H9 (cell line): ENCODE results near the gene TBC1D7. TPM values are rescaled to one million over a fixed set of nuclear protein-coding genes. Genes with fewer than 3 reads are reported as not detected.

ENCODE experiments used
- DNase-seq: peaks from one replicate; pipeline ENCODE4 v3.0.0-alpha.2; 2017
- H2AFZ ChIP-seq: one replicate; pipeline ENCODE4 v1.6.1; 2013; ENCODE audit warnings: mild to moderate bottlenecking, low read length, control low read depth, moderate library complexity
- H2AK5ac ChIP-seq: 2 replicates; pipeline ENCODE4 v1.6.1; 2013; ENCODE audit warnings: low read length, control low read depth, mixed read lengths; ENCODE audit not compliant: insufficient read length
- H2BK120ac ChIP-seq: one replicate; pipeline ENCODE4 v1.6.1; 2013; ENCODE audit warnings: low read depth, mild to moderate bottlenecking, low read length, control low read depth, inconsistent platforms; ENCODE audit not compliant: poor library complexity, severe bottlenecking
- H2BK12ac ChIP-seq: 2 replicates; pipeline ENCODE4 v1.6.1; 2013; ENCODE audit warnings: low read length, control low read depth, mixed read lengths, low read depth; ENCODE audit not compliant: insufficient read length
- H2BK15ac ChIP-seq: 2 replicates; pipeline ENCODE4 v1.6.1; 2013; ENCODE audit warnings: low read depth, low read length, control low read depth
- H2BK20ac ChIP-seq: one replicate; pipeline ENCODE4 v1.6.1; 2013; ENCODE audit warnings: low read depth, mild to moderate bottlenecking, low read length, control low read depth, inconsistent platforms; ENCODE audit not compliant: poor library complexity, severe bottlenecking
- H2BK5ac ChIP-seq: 2 replicates; pipeline ENCODE4 v1.6.1; 2013; ENCODE audit warnings: low read length, control low read depth, mixed read lengths; ENCODE audit not compliant: insufficient read length
- H3K14ac ChIP-seq: 2 replicates; pipeline ENCODE4 v1.6.1; 2013; ENCODE audit warnings: low read length, control low read depth; ENCODE audit not compliant: insufficient read depth
- H3K18ac ChIP-seq: 2 replicates; pipeline ENCODE4 v1.6.1; 2013; ENCODE audit warnings: low read depth, mild to moderate bottlenecking, mixed read lengths, low read length, control low read depth; ENCODE audit not compliant: insufficient read length
- H3K23ac ChIP-seq: 2 replicates; pipeline ENCODE4 v1.6.1; 2013; ENCODE audit warnings: low read length, control low read depth, mixed read lengths, low read depth; ENCODE audit not compliant: insufficient read length
- H3K23me2 ChIP-seq: 2 replicates; pipeline ENCODE4 v1.6.1; 2013; ENCODE audit warnings: low read depth, mild to moderate bottlenecking, mixed read lengths, low read length, control low read depth; ENCODE audit not compliant: insufficient read length, poor library complexity, severe bottlenecking
- H3K27ac ChIP-seq: 2 replicates; pipeline ENCODE4 v1.5.1; 2013; ENCODE audit warnings: low read length, control low read depth, mixed read lengths, low read depth; ENCODE audit not compliant: insufficient read length
- H3K27me3 ChIP-seq: 2 replicates; pipeline ENCODE4 v1.6.1; 2013; ENCODE audit warnings: low read length, control low read depth, inconsistent platforms; ENCODE audit not compliant: insufficient read depth
- H3K4ac ChIP-seq: 2 replicates; pipeline ENCODE4 v1.6.1; 2013; ENCODE audit warnings: low read depth, mild to moderate bottlenecking, control low read depth, inconsistent platforms, low read length, moderate library complexity
- H3K4me1 ChIP-seq: 2 replicates; pipeline ENCODE4 v1.6.1; 2013; ENCODE audit warnings: low read length, control low read depth, inconsistent platforms; ENCODE audit not compliant: insufficient read depth
- H3K4me2 ChIP-seq: 2 replicates; pipeline ENCODE4 v1.6.1; 2013; ENCODE audit warnings: low read length, control low read depth, mixed read lengths; ENCODE audit not compliant: insufficient read length, insufficient read depth
- H3K56ac ChIP-seq: 2 replicates; pipeline ENCODE4 v1.6.1; 2013; ENCODE audit warnings: low read depth, mild to moderate bottlenecking, mixed read lengths, low read length, control low read depth; ENCODE audit not compliant: insufficient read length
- H3K79me1 ChIP-seq: 2 replicates; pipeline ENCODE4 v1.6.1; 2013; ENCODE audit warnings: low read depth, mild to moderate bottlenecking, moderate library complexity, low read length, control low read depth, inconsistent platforms; ENCODE audit not compliant: insufficient read depth, poor library complexity, severe bottlenecking
- H3K79me2 ChIP-seq: 2 replicates; pipeline ENCODE4 v1.6.1; 2013; ENCODE audit warnings: low read length, control low read depth, inconsistent platforms; ENCODE audit not compliant: insufficient read depth
- H3K9ac ChIP-seq: 2 replicates; pipeline ENCODE4 v1.6.1; 2013; ENCODE audit warnings: low read length, control low read depth, mixed read lengths; ENCODE audit not compliant: insufficient read length; ENCODE audit errors: extremely low read depth
- H3K9me3 ChIP-seq: one replicate; pipeline ENCODE4 v1.6.1; 2013; ENCODE audit warnings: low read depth, low read length, inconsistent platforms; ENCODE audit not compliant: control insufficient read depth
- H3T11ph ChIP-seq: one replicate; pipeline ENCODE4 v1.6.1; 2013; ENCODE audit warnings: mild to moderate bottlenecking, low read length, control low read depth, inconsistent platforms
- H4K20me1 ChIP-seq: one replicate; pipeline ENCODE4 v1.6.1; 2013; ENCODE audit not compliant: control insufficient read depth, insufficient read length, insufficient read depth
- H4K5ac ChIP-seq: 2 replicates; pipeline ENCODE4 v1.6.1; 2013; ENCODE audit warnings: low read depth, mild to moderate bottlenecking, mixed read lengths, low read length, control low read depth; ENCODE audit not compliant: insufficient read length
- H4K8ac ChIP-seq: replicated peaks from 2 replicates; pipeline ENCODE4 v1.6.1; 2013; ENCODE audit warnings: low read length, control low read depth, mixed read lengths, low read depth; ENCODE audit not compliant: insufficient read length
- H4K91ac ChIP-seq: 2 replicates; pipeline ENCODE4 v1.6.1; 2013; ENCODE audit warnings: low read depth, mild to moderate bottlenecking, moderate library complexity, mixed read lengths, low read length, control low read depth; ENCODE audit not compliant: insufficient read length
- H3K27ac Mint-ChIP-seq, 3 experiments: 2 replicates in 2 of 3; 3 replicates in 1 of 3; pipeline ENCODE4 v1.8.0; 2020 to 2021; ENCODE audit warnings: mixed read lengths in 3 of 3, mild to moderate bottlenecking in 1 of 3, moderate library complexity in 1 of 3
- H3K27me3 Mint-ChIP-seq: 2 replicates; pipeline ENCODE4 v1.8.0; 2021; ENCODE audit warnings: low read depth, mild to moderate bottlenecking, moderate library complexity, mixed read lengths
- H3K36me3 Mint-ChIP-seq, 3 experiments: 2 replicates in 2 of 3; 3 replicates in 1 of 3; pipeline ENCODE4 v1.8.0; 2020 to 2021; ENCODE audit warnings: low read depth in 3 of 3, mixed read lengths in 3 of 3; ENCODE audit not compliant: insufficient read depth in 1 of 3
- H3K4me1 Mint-ChIP-seq, 2 experiments: 2 replicates each; pipeline ENCODE4 v1.8.0; 2020; ENCODE audit warnings: mixed read lengths in 2 of 2
- H3K4me3 Mint-ChIP-seq, 2 experiments: 2 replicates in 1 of 2; 3 replicates in 1 of 2; pipeline ENCODE4 v1.8.0; 2020 to 2021; ENCODE audit warnings: mild to moderate bottlenecking in 2 of 2, mixed read lengths in 2 of 2, moderate library complexity in 1 of 2
- H3K9me3 Mint-ChIP-seq, 2 experiments: 2 replicates in 1 of 2; 3 replicates in 1 of 2; pipeline ENCODE4 v1.8.0; 2020; ENCODE audit warnings: mild to moderate bottlenecking in 2 of 2, mixed read lengths in 2 of 2, moderate library complexity in 1 of 2
- WGBS: extraction: QIAGEN DNeasy Blood & Tissue Kit; methylation state at CpG from one replicate; pipeline ENCODE4 v1.1.7; 2013; ENCODE audit warnings: missing lambda C conversion rate, low lambda C conversion rate, mixed read lengths; ENCODE audit not compliant: insufficient read length; ENCODE audit errors: extremely low coverage; 5-methylcytosine and 5-hydroxymethylcytosine counted together
- total RNA-seq: library from RNA; stranded (reverse); gene quantifications from 2 replicates; pipeline ENCODE4 v1.2.1, GENCODE V29; 2021
- TF ChIP-seq, protein P1 (sequence below): fragments of 200-600 bp; sonication (generic); conservative IDR thresholded peaks from 3 replicates; pipeline ENCODE4 v1.8.0; 2021; ENCODE audit warnings: antibody characterized with exemption, mild to moderate bottlenecking

TBC1D7 gene
- total RNA-seq, 1 experiment from 2014 or later, result 33.9 TPM

DNA sequence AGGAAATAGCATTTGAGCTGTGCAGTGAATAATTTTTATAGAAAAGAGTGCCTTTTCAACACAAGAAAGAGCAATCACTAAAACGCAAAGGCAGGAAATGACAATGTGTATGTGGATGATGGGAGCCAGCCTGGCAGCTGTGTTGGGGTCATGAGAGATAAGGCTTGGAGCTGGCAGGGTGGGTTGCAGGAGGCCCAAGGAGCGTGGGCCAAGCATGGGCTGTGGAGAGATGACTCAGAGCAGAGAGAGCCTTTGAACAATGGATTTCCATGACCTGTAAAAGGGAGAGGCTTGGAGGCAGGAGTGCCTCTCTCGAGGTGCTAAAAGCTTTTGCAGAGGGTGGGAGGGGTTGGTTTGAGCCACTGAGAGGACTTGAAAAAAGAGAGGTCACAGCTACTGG, 6.6 kb upstream of the TBC1D7 start:
- no peak overlapping the region for H4K5ac ChIP-seq
- H3K9ac ChIP-seq, result no peak overlapping the region
- no peak overlapping the region for H2BK20ac ChIP-seq
- no peak overlapping the region for H3K23ac ChIP-seq
- H3K79me1 ChIP-seq, result no peaks in the 10 kb centered on the region
- H3K27ac ChIP-seq, result no peak overlapping the region
- H3K14ac ChIP-seq, result no peak overlapping the region
- no peak overlapping the region for H3K4me2 ChIP-seq
- H2BK15ac ChIP-seq, result no peak overlapping the region
- no peak overlapping the region for H3T11ph ChIP-seq
- H2BK5ac ChIP-seq, result no peak overlapping the region
- no peak overlapping the region for H2BK120ac ChIP-seq
- no peak overlapping the region for H3K4ac ChIP-seq
- H3K56ac ChIP-seq, result no peak overlapping the region
- Mint-ChIP-seq H3K36me3 (no peaks in the 10 kb centered on the region), H3K4me1 (peaks cover 9 to 11% of the 10 kb centered on the region in 2 experiments), H3K27ac (peak overlapping the region in 1 of 3 experiments; percentile 84; a peak in 3 of 7 replicates), H3K9me3 (no peaks in the 10 kb centered on the region), H3K4me3 (no peak overlapping the region), H3K27me3 (no peaks in the 10 kb centered on the region)
- H4K91ac ChIP-seq, result no peak overlapping the region
- H3K18ac ChIP-seq, result no peak overlapping the region
- H3K4me1 ChIP-seq, result peaks cover 2% of the 10 kb centered on the region; the same call in 1 of the 2 replicates
- no CpG with 5 or more reads among the region's 3 CpGs for WGBS
- H3K79me2 ChIP-seq, result no peaks in the 10 kb centered on the region
- no peak overlapping the region for H2BK12ac ChIP-seq
- TF ChIP-seq, protein P1, sequence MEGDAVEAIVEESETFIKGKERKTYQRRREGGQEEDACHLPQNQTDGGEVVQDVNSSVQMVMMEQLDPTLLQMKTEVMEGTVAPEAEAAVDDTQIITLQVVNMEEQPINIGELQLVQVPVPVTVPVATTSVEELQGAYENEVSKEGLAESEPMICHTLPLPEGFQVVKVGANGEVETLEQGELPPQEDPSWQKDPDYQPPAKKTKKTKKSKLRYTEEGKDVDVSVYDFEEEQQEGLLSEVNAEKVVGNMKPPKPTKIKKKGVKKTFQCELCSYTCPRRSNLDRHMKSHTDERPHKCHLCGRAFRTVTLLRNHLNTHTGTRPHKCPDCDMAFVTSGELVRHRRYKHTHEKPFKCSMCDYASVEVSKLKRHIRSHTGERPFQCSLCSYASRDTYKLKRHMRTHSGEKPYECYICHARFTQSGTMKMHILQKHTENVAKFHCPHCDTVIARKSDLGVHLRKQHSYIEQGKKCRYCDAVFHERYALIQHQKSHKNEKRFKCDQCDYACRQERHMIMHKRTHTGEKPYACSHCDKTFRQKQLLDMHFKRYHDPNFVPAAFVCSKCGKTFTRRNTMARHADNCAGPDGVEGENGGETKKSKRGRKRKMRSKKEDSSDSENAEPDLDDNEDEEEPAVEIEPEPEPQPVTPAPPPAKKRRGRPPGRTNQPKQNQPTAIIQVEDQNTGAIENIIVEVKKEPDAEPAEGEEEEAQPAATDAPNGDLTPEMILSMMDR, result no peak
- H3K27me3 ChIP-seq, result no peaks in the 10 kb centered on the region
- no peak for DNase-seq
- no peaks in the 10 kb centered on the region for H3K23me2 ChIP-seq
- no peak overlapping the region for H2AFZ ChIP-seq
- no peak overlapping the region for H4K8ac ChIP-seq
- no peaks in the 10 kb centered on the region for H3K9me3 ChIP-seq
- H4K20me1 ChIP-seq, result no peaks in the 10 kb centered on the region
- no peak overlapping the region for H2AK5ac ChIP-seq
